GM21786 (cell line): Measurements from ENCODE around the gene HSP90AA1.

Experiments
- ATAC-seq: cut with Tn5 transposase; IDR thresholded peaks from one replicate; pipeline ENCODE4 v1.9.1; 2021; ENCODE audit not compliant: unreplicated experiment

HSP90AA1 gene

GRCh38 chr14:102043251-102044025 is 43.4 kb downstream of the HSP90AA1 start:
- ATAC-seq, result no peak

DNA sequence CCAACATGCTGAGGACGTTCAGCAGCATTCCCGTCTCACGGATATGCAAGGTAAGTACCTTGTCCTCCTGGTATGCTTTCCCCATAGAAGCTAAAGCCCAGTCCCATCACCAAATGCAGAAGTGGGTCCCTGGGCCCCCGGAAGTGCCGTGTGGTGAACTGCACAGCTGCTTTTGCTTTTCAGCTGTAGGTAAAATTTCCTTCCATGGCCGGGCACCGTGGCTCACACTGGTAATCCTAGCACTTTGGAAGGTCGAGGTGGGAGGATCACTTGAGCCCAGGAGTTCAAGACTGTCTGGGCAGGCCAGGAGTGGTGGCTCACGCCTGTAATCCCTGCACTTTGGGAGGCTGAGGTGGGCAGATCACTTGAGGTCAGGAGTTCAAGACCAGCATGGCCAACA is 44.1 kb downstream of the HSP90AA1 start:
- no peak for ATAC-seq

DNA sequence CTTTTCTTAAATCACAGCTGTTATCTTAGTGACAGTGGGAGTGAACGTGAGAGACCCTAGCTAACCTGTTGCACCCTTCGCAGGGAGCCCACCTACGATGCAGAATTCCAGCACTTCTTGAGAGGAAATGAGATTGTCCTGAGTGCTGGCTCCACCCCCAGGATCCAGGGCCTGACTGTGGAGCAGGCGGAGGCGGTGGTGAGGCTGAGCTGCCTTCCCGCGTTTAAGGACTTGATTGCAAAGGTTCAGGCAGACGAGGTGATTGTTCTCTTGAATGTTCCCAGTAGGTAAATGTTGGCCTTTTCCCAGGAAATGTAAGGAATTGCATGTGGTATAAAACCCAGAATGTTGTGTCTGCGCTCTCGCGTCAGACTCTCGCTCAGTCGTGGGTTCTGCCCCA is 46.7 kb downstream of the HSP90AA1 start:
- ATAC-seq, result no peak

DNA sequence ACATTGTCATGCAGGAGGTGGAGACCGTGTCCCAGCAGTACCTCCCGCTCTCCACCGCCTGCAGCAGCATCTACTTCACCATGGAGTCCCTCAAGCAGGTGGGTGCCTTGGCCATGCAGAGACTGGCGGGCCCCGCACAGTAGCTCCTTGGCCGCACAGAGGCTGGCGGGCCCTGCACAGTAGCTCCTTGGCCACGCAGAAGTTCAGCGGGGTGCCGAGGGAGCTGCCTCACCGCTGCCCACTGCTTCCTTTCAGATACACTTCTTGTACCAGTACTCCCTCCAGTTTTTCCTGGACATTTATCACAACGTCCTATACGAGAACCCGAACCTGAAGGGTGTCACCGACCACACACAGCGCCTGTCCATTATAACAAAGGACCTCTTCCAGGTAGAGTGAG is 47.7 kb downstream of the HSP90AA1 start:
- no peak for ATAC-seq

GRCh38 chr14:102037686-102038085 is 49.2 kb downstream of the HSP90AA1 start:
- ATAC-seq, result no peak

DNA sequence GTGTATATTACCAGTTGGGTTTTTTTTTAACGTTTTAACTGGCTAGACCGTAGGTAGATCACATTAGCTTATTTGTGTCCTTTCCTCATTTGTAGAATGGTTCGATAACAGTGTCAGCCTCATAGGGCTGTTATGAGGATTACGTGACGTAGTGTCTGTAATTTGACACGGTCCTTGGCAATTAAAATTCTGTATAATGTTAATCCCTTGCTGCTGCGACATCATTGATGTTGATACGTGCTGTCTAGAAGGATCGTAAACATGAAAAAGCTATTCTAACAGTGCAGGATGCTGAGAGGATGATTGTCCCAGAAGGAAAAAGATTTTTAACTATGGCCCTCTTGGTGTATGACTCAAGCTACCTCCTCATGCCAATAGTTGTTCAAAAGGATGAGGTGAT is 50.9 kb downstream of the HSP90AA1 start:
- no peak for ATAC-seq

GRCh38 chr14:102034301-102034700 is 52.5 kb downstream of the HSP90AA1 start:
- ATAC-seq, result no peak

GRCh38 chr14:102033241-102033640 is 53.6 kb downstream of the HSP90AA1 start:
- ATAC-seq, result no peak
